SK-N-SH treated with all-trans-retinoic acid at 6 μM for 48 hours (cell line): ENCODE data around the gene TTC39C.

Source experiments
- ZFP3 ChIP-seq: fragments of 250-450 bp; sonication (Bioruptor Pico); IDR thresholded peaks from 2 replicates; pipeline ENCODE4 v1.5.0; 2020; ENCODE audit warnings: mild to moderate bottlenecking, moderate library complexity
- ZNF565 ChIP-seq: fragments of 450-650 bp; formaldehyde crosslinking; conservative IDR thresholded peaks from 2 replicates; pipeline ENCODE4 v1.5.0; 2020; ENCODE audit warnings: low read depth, mild to moderate bottlenecking, moderate library complexity
- ZNF70 ChIP-seq: fragments of 450-650 bp; formaldehyde crosslinking; IDR thresholded peaks from 2 replicates; pipeline ENCODE4 v1.5.0; 2020; ENCODE audit warnings: mild to moderate bottlenecking, moderate library complexity
- TF ChIP-seq, protein P1 (sequence below): fragments of 250-450 bp; sonication (Bioruptor Pico); IDR thresholded peaks from 2 replicates; pipeline ENCODE4 v1.8.0; 2020; ENCODE audit warnings: mild to moderate bottlenecking, moderate library complexity, borderline replicate concordance

DNA sequence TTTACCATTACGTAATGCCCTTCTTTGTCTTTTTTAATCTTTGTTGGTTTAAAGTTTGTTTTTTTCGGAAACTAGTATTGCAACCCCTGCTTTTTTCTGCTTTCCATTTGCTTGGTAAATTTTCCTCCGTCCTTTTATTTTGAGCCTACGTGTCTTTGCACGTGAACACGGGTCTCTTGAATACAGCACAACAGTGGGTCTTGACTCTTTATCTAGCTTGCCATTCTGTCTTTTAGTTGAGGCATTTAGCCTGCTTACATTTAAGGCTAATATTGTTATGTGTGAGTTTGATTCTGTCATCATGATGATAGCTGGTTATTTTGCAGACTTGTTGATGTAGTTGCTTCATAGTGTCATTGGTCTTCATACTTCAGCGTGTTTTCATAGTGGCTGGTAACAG lies 37.5 kb upstream of the TTC39C start:
- TF ChIP-seq ZNF70 (CRISPR knock-in tag) (no peak), ZNF565 (no peak), ZFP3 (CRISPR knock-in tag) (no peak)
- TF ChIP-seq, protein P1, sequence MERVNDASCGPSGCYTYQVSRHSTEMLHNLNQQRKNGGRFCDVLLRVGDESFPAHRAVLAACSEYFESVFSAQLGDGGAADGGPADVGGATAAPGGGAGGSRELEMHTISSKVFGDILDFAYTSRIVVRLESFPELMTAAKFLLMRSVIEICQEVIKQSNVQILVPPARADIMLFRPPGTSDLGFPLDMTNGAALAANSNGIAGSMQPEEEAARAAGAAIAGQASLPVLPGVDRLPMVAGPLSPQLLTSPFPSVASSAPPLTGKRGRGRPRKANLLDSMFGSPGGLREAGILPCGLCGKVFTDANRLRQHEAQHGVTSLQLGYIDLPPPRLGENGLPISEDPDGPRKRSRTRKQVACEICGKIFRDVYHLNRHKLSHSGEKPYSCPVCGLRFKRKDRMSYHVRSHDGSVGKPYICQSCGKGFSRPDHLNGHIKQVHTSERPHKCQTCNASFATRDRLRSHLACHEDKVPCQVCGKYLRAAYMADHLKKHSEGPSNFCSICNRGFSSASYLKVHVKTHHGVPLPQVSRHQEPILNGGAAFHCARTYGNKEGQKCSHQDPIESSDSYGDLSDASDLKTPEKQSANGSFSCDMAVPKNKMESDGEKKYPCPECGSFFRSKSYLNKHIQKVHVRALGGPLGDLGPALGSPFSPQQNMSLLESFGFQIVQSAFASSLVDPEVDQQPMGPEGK (CRISPR knock-in tag), result no peak
